Measurements from ENCODE around the gene HDAC4. TPM values are rescaled to one million over a fixed set of nuclear protein-coding genes. Genes with fewer than 3 reads are reported as not detected.

The HDAC4 gene
- total and polyA plus RNA-seq, 10 of the 15 experiments (the other 5 are each of a cell fraction or from before 2014, with no cell fraction given): 0.22 to 15.7 (median 4.8) TPM

DNA sequence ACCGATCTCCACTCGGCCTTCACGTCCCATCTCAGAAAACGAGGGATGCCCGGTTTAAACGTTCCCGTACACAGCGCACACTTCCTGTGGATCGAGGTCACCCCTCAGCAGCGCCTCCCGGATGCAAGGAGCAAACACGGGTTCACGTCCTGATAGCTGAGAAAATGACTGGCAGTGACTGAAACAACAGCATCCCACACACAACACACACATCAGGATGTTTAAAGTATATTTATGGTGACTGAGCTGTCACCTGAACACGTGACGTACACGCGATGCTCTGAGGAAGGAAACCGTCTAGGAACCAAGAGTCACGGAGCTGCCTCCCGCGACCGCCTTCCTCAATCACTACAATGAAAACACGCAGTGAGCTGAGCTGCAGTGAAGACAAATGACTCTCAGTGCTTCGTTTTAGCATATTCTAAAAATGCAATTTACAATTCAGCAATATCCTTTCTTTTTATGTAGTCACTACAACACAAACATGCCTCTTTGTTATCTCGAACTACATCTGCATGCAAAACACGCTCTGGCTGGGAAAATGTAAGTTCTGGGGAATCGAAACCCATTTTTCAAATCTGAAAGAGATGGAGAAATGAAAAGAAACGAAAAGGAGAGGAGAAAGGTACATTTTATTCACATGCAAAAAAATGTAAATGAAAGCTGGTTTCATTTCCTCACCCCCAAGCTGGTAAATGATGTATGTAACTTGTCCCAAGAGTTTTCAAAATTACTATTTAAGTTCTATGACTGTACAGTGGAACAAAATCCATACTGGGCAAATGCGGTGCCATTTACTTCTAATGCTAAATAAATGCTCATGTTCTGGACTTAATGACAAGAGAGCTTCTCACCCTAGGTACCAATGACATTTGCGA, 19.8 kb downstream of the HDAC4 start (continued):
- TF ChIP-seq, protein P1, sequence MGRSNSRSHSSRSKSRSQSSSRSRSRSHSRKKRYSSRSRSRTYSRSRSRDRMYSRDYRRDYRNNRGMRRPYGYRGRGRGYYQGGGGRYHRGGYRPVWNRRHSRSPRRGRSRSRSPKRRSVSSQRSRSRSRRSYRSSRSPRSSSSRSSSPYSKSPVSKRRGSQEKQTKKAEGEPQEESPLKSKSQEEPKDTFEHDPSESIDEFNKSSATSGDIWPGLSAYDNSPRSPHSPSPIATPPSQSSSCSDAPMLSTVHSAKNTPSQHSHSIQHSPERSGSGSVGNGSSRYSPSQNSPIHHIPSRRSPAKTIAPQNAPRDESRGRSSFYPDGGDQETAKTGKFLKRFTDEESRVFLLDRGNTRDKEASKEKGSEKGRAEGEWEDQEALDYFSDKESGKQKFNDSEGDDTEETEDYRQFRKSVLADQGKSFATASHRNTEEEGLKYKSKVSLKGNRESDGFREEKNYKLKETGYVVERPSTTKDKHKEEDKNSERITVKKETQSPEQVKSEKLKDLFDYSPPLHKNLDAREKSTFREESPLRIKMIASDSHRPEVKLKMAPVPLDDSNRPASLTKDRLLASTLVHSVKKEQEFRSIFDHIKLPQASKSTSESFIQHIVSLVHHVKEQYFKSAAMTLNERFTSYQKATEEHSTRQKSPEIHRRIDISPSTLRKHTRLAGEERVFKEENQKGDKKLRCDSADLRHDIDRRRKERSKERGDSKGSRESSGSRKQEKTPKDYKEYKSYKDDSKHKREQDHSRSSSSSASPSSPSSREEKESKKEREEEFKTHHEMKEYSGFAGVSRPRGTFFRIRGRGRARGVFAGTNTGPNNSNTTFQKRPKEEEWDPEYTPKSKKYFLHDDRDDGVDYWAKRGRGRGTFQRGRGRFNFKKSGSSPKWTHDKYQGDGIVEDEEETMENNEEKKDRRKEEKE (IDR thresholded peaks at IDR 0.05): no peak
- TF ChIP-seq, protein P2, sequence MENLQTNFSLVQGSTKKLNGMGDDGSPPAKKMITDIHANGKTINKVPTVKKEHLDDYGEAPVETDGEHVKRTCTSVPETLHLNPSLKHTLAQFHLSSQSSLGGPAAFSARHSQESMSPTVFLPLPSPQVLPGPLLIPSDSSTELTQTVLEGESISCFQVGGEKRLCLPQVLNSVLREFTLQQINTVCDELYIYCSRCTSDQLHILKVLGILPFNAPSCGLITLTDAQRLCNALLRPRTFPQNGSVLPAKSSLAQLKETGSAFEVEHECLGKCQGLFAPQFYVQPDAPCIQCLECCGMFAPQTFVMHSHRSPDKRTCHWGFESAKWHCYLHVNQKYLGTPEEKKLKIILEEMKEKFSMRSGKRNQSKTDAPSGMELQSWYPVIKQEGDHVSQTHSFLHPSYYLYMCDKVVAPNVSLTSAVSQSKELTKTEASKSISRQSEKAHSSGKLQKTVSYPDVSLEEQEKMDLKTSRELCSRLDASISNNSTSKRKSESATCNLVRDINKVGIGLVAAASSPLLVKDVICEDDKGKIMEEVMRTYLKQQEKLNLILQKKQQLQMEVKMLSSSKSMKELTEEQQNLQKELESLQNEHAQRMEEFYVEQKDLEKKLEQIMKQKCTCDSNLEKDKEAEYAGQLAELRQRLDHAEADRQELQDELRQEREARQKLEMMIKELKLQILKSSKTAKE (IDR thresholded peaks at IDR 0.05; ENCODE audit: low read depth, poor library complexity, severe bottlenecking): peak; percentile 52
- TF ChIP-seq MEF2B (IDR thresholded peaks at IDR 0.05; ENCODE audit: partially characterized antibody, poor library complexity, severe bottlenecking): no peak
- TF ChIP-seq NFYA (IDR thresholded peaks at IDR 0.05; ENCODE audit: borderline replicate concordance, low read depth, low read length): no peak
- TF ChIP-seq RB1 (IDR thresholded peaks at IDR 0.05; ENCODE audit: borderline replicate concordance): no peak
- TF ChIP-seq ATF7 (IDR thresholded peaks at IDR 0.05; ENCODE audit: low read depth): no peak
- no peak for TF ChIP-seq SUPT20H (IDR thresholded peaks at IDR 0.05; ENCODE audit: borderline replicate concordance, control insufficient read depth, low read depth, low read length)
- TF ChIP-seq KAT2A (conservative IDR thresholded peaks at IDR 0.05; ENCODE audit: control insufficient read depth, low read depth, low read length): no peak
- TF ChIP-seq, protein P3, sequence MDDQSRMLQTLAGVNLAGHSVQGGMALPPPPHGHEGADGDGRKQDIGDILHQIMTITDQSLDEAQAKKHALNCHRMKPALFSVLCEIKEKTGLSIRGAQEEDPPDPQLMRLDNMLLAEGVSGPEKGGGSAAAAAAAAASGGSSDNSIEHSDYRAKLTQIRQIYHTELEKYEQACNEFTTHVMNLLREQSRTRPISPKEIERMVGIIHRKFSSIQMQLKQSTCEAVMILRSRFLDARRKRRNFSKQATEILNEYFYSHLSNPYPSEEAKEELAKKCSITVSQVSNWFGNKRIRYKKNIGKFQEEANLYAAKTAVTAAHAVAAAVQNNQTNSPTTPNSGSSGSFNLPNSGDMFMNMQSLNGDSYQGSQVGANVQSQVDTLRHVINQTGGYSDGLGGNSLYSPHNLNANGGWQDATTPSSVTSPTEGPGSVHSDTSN (IDR thresholded peaks at IDR 0.05; ENCODE audit: insufficient replicate concordance, low read depth, low read length): peak; percentile 22
- no peak for TF ChIP-seq ZNF384 (IDR thresholded peaks at IDR 0.05; ENCODE audit: borderline replicate concordance, low read depth, low read length)
- TF ChIP-seq NR2C1 (IDR thresholded peaks at IDR 0.05): no peak
- TF ChIP-seq, protein P4, sequence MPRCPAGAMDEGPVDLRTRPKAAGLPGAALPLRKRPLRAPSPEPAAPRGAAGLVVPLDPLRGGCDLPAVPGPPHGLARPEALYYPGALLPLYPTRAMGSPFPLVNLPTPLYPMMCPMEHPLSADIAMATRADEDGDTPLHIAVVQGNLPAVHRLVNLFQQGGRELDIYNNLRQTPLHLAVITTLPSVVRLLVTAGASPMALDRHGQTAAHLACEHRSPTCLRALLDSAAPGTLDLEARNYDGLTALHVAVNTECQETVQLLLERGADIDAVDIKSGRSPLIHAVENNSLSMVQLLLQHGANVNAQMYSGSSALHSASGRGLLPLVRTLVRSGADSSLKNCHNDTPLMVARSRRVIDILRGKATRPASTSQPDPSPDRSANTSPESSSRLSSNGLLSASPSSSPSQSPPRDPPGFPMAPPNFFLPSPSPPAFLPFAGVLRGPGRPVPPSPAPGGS (IDR thresholded peaks at IDR 0.05; ENCODE audit: borderline replicate concordance, insufficient read depth, low read depth, low read length, poor library complexity, severe bottlenecking): no peak
- TF ChIP-seq, protein P5, sequence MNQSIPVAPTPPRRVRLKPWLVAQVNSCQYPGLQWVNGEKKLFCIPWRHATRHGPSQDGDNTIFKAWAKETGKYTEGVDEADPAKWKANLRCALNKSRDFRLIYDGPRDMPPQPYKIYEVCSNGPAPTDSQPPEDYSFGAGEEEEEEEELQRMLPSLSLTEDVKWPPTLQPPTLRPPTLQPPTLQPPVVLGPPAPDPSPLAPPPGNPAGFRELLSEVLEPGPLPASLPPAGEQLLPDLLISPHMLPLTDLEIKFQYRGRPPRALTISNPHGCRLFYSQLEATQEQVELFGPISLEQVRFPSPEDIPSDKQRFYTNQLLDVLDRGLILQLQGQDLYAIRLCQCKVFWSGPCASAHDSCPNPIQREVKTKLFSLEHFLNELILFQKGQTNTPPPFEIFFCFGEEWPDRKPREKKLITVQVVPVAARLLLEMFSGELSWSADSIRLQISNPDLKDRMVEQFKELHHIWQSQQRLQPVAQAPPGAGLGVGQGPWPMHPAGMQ (IDR thresholded peaks at IDR 0.05; ENCODE audit: borderline replicate concordance): no peak
- TF ChIP-seq EED (IDR thresholded peaks at IDR 0.05; ENCODE audit: low read depth): no peak
- TF ChIP-seq STAT3 (IDR thresholded peaks at IDR 0.05; ENCODE audit: low read depth, low read length): no peak
- no peak for TF ChIP-seq KLF5 (IDR thresholded peaks at IDR 0.05; ENCODE audit: partially characterized antibody)

Data from GM12878 (cell line).